HCT116 (cell line): Measurements from ENCODE around the gene ACHE.

ENCODE experiments used
- CTCF ChIP-seq, 3 experiments: fragments of 200-600 bp in 1 of 3; sonication (generic) in 1 of 3; IDR thresholded peaks in 2 of 3; conservative IDR thresholded peaks in 1 of 3; 2 replicates each; pipeline ENCODE4 v1.5.1; 2012 to 2017; ENCODE audit warnings: low read depth in 2 of 3, low read length in 2 of 3, antibody characterized with exemption in 1 of 3, borderline replicate concordance in 1 of 3, control low read depth in 1 of 3, mild to moderate bottlenecking in 1 of 3, mixed read lengths in 1 of 3, mixed run types in 1 of 3, moderate library complexity in 1 of 3; ENCODE audit not compliant: insufficient read depth in 1 of 3
- EZH2 ChIP-seq: fragments of 200-600 bp; sonication (generic); IDR thresholded peaks from 2 replicates; pipeline ENCODE4 v1.6.1; 2017; ENCODE audit warnings: antibody characterized with exemption, mixed run types
- POLR2A ChIP-seq: IDR thresholded peaks from 2 replicates; pipeline ENCODE4 v1.7.0; 2011; ENCODE audit warnings: borderline replicate concordance; ENCODE audit not compliant: insufficient read depth, insufficient read length; ENCODE audit errors: extremely low read depth
- SRF ChIP-seq: IDR thresholded peaks from 2 replicates; pipeline ENCODE4 v1.6.1; 2012; ENCODE audit warnings: low read depth

GRCh38 chr7:100859856-100860255, 35.8 kb downstream of the ACHE start:
- no peak for TF ChIP-seq CTCF (IDR thresholded peaks at IDR 0.05 in 2 of 3, conservative IDR thresholded peaks at IDR 0.05 in 1 of 3; ENCODE audit: borderline replicate concordance in 1 of 3, insufficient read depth in 1 of 3, low read depth in 2 of 3, low read length in 2 of 3)
- TF ChIP-seq EZH2, result no peak
- no peak for TF ChIP-seq SRF
- TF ChIP-seq POLR2A, result no peak
